ENCODE data around the gene CDC34. TPM values are rescaled to one million over a fixed set of nuclear protein-coding genes. Genes with fewer than 3 reads are reported as not detected.
A peak's percentile ranks its signal among the peaks of the same experiment; 100 is the strongest.

CDC34 gene
- total RNA-seq, 1 experiment from 2014 or later, result 76.3 TPM

GRCh38 chr19:585551-586110, 54.1 kb downstream of the CDC34 start:
- peaks cover 4% of the 10 kb centered on the region; the same call in 1 of the 2 replicates for H3K36me3 ChIP-seq
- H3K27me3 ChIP-seq, result no peaks in the 10 kb centered on the region; the same call in 1 of the 2 replicates
- no peak for DNase-seq
- H3K4me3 ChIP-seq, result no peak overlapping the region
- H3K9me3 ChIP-seq, result no peaks in the 10 kb centered on the region

- H3K4me3 ChIP-seq, result no peak overlapping the region
- peaks cover 5% of the 10 kb centered on the region for H3K27me3 ChIP-seq
- H3K9me3 ChIP-seq, result no peaks in the 10 kb centered on the region
- no peaks in the 10 kb centered on the region for H3K36me3 ChIP-seq
- DNase-seq, result peak; percentile 73
These were observed 56.7 kb downstream of the CDC34 start for GRCh38 chr19:588093-588740.

- H3K9me3 ChIP-seq, result no peaks in the 10 kb centered on the region
- H3K27me3 ChIP-seq, result peaks cover 5% of the 10 kb centered on the region
- no peak overlapping the region for H3K4me3 ChIP-seq
- no peaks in the 10 kb centered on the region for H3K36me3 ChIP-seq
- DNase-seq, result no peak
These were observed 57.5 kb downstream of the CDC34 start for GRCh38 chr19:588741-589692.

- H3K36me3 ChIP-seq, result no peaks in the 10 kb centered on the region
- no peak within 1 kb of the TSS for H3K4me3 ChIP-seq
- no peaks in the 10 kb centered on the region for H3K9me3 ChIP-seq
- no peak for DNase-seq
- peaks cover 5% of the 10 kb centered on the region for H3K27me3 ChIP-seq
These were observed 58.3 kb downstream of the CDC34 start, which contains the start of gene HCN2 for GRCh38 chr19:589693-590395. TSS of gene HCN2 (plus strand) at chr19:589881. CDS start at chr19:589946, 65 bp downstream.

- Histone ChIP-seq H3K4me3 (no peak overlapping the region), H3K36me3 (no peaks in the 10 kb centered on the region), H3K27me3 (peaks cover 5% of the 10 kb centered on the region), H3K9me3 (no peaks in the 10 kb centered on the region)
- DNase-seq, result peak; percentile 42
These were observed 58.8 kb downstream of the CDC34 start for GRCh38 chr19:590396-590745.

GRCh38 chr19:590750-591098, 59.2 kb downstream of the CDC34 start:
- no peaks in the 10 kb centered on the region for H3K36me3 ChIP-seq
- no peak for DNase-seq
- peaks cover 5% of the 10 kb centered on the region for H3K27me3 ChIP-seq
- H3K4me3 ChIP-seq, result no peak overlapping the region
- H3K9me3 ChIP-seq, result no peaks in the 10 kb centered on the region

- no peak overlapping the region for H3K4me3 ChIP-seq
These were observed 59.8 kb downstream of the CDC34 start for GRCh38 chr19:591099-591958.

More at GRCh38 chr19:591099-591958, 59.8 kb downstream of the CDC34 start:
- no peak for DNase-seq
- no peaks in the 10 kb centered on the region for H3K9me3 ChIP-seq
- H3K36me3 ChIP-seq, result no peaks in the 10 kb centered on the region
- H3K27me3 ChIP-seq, result peaks cover 5% of the 10 kb centered on the region

Other genes with a start within 250 kb of the CDC34 start
- gene PLPP2, start 240.4 kb upstream of the CDC34 start, total RNA-seq (2014; rRNA removed; shearing (Covaris generic); ENCODE audit: low replicate concordance), result 8.3 and 22.0 TPM in 2 replicates
- gene MIER2, start 187.0 kb upstream of the CDC34 start, total RNA-seq (2014; rRNA removed; shearing (Covaris generic); ENCODE audit: low replicate concordance), result 3.5 and 3.6 TPM in 2 replicates
- not detected in 2 replicates for gene C2CD4C, start 122.6 kb upstream of the CDC34 start, total RNA-seq (2014; rRNA removed; shearing (Covaris generic); ENCODE audit: low replicate concordance)
- not detected in 2 replicates for gene SHC2, start 70.7 kb upstream of the CDC34 start, total RNA-seq (2014; rRNA removed; shearing (Covaris generic); ENCODE audit: low replicate concordance)
- not detected in 2 replicates for gene MADCAM1, start 35.3 kb upstream of the CDC34 start, total RNA-seq (2014; rRNA removed; shearing (Covaris generic); ENCODE audit: low replicate concordance)
- gene TPGS1, start 24.3 kb upstream of the CDC34 start, total RNA-seq (2014; rRNA removed; shearing (Covaris generic); ENCODE audit: low replicate concordance), result 22.6 and 27.7 TPM in 2 replicates
- gene GZMM, start 12.3 kb downstream of the CDC34 start, total RNA-seq (2014; rRNA removed; shearing (Covaris generic); ENCODE audit: low replicate concordance), result not detected in 2 replicates
- 222 and 323 TPM in 2 replicates for gene BSG, start 40.8 kb downstream of the CDC34 start, total RNA-seq (2014; rRNA removed; shearing (Covaris generic); ENCODE audit: low replicate concordance)
- 0.46 TPM in 1 of 2 replicates, not detected in the other for gene HCN2, start 58.1 kb downstream of the CDC34 start, total RNA-seq (2014; rRNA removed; shearing (Covaris generic); ENCODE audit: low replicate concordance)
- gene POLRMT, start 101.8 kb downstream of the CDC34 start, total RNA-seq (2014; rRNA removed; shearing (Covaris generic); ENCODE audit: low replicate concordance), result 20.1 and 33.2 TPM in 2 replicates
- gene FGF22, start 108.1 kb downstream of the CDC34 start, total RNA-seq (2014; rRNA removed; shearing (Covaris generic); ENCODE audit: low replicate concordance), result not detected in 2 replicates
- gene RNF126, start 131.5 kb downstream of the CDC34 start, total RNA-seq (2014; rRNA removed; shearing (Covaris generic); ENCODE audit: low replicate concordance), result 22.0 and 23.5 TPM in 2 replicates
- gene FSTL3, start 144.6 kb downstream of the CDC34 start, total RNA-seq (2014; rRNA removed; shearing (Covaris generic); ENCODE audit: low replicate concordance), result 16.0 and 25.0 TPM in 2 replicates
- not detected in 2 replicates for gene PRSS57, start 163.7 kb downstream of the CDC34 start, total RNA-seq (2014; rRNA removed; shearing (Covaris generic); ENCODE audit: low replicate concordance)
- 9.3 and 10.5 TPM in 2 replicates for gene PALM, start 177.2 kb downstream of the CDC34 start, total RNA-seq (2014; rRNA removed; shearing (Covaris generic); ENCODE audit: low replicate concordance)
- not detected in 2 replicates for gene MISP, start 219.4 kb downstream of the CDC34 start, total RNA-seq (2014; rRNA removed; shearing (Covaris generic); ENCODE audit: low replicate concordance)